HG03558 (cell line): Measurements from ENCODE around the gene MTMR12.
"Not testable (repeated sequence)": the region's sequence is repeated elsewhere in the genome, so short reads cannot be mapped to it uniquely, and the experiment has no call there.

Experiments used
- ATAC-seq: cut with Tn5 transposase; IDR thresholded peaks from one replicate; pipeline ENCODE4 v1.9.1; 2021; ENCODE audit warnings: moderate number of reproducible peaks; ENCODE audit not compliant: unreplicated experiment; ENCODE audit errors: extremely low read depth

Gene MTMR12

DNA sequence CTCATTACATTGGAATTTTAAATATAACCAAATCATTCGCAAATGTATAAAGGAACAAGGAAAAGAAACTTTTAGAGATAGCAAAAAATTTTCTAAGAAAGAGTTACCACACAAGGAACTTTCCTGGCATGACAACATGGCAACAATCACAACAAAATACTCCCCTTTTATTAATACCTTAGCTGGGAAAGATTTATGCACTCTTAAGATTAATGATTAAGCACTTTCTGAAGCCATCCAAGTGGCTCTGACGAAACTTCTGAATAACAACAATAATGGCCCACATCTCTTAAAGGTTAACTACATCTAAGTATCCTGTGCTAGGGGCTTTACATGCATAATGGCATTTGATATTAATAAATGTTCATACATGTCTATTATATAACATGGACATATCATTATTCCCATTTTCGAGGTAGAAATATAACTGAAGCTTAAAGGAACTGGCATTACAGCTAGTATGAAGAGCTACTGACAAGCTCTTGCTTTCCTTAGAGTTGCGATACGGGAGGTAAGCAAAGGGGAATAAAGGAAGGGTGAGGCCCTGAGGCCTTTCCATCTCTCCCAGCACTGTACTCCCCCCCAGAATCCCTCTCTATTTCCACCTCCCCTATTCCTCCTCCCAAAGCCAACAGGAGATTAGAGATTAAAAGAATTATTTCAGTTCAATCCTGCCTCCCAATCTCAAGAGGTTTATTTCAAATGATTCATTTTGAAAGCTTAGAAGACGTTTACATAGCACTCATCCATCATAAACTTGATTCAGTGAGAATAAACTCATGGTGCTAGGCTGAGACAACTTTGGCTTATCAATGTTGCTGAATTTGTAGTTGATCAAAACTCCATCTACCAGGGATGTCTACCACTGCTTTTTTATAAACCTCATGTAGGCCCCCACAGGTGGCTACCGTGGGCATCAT lies 9.6 kb downstream of the MTMR12 start:
- no peak for ATAC-seq

DNA sequence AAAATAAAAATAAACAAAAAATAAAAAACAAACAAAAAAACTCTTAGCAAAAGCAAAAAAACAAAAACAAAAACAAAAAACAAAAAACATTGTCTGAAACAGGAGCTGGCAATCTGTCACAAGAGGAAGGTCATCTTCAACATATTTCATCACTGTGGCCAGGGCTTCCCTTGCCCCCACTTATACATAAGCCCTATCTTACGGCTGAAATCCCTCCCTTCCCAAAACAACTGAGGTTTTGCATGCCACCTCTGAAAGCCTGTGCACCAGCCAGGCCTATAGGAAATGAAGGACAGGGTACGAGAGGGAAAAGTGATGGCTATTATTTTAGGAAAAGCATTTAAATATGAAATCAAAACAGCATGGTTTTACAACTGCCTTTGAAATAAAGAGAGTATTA lies 10.8 kb downstream of the MTMR12 start:
- ATAC-seq: no peak

DNA sequence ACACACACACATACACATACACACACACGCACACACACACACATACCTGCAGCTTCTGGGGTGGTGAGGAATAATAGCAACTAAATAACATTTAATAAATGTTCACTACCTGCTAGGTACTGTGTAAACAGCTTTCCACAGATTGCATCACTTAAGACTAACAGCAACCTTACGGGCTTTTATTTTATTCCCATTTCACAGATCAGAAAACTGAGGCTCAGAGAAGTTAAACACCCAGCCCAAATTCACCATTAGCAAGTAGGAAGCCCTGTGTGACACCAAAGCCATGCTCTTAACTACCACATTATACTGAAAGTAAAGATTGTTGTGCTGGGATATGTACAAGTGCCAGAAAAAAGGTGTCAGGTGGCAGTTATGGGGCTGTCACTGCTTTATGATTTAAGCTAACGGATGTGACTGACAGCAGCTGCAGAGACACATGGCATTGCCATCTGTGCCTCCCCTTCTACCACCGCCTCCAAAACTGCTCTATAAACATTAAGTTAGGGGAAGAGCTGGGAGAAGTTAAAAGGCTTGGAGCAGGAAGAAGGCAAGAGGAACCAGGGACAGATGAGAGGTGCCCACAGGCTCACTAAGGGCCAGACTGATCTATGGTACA lies 13.6 kb downstream of the MTMR12 start:
- no peak for ATAC-seq

DNA sequence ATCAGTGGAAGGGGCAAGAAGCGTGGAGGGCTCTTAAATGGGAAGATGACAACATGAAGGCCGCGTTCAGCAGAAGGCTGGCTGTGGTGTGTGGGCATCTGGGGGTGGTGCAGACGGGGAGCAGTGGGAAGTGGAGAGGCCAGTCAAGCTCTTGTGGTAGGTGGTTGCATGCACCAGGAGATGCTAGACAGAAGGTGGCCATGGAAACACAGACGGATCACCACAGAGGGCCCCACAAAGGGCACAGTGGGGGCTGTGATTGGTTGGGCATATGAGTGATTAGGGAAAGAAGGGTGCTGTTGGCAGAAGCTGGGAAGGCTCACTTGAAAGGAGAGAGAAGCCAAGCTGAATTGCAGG lies 14.7 kb downstream of the MTMR12 start:
- ATAC-seq: peak; percentile 62

DNA sequence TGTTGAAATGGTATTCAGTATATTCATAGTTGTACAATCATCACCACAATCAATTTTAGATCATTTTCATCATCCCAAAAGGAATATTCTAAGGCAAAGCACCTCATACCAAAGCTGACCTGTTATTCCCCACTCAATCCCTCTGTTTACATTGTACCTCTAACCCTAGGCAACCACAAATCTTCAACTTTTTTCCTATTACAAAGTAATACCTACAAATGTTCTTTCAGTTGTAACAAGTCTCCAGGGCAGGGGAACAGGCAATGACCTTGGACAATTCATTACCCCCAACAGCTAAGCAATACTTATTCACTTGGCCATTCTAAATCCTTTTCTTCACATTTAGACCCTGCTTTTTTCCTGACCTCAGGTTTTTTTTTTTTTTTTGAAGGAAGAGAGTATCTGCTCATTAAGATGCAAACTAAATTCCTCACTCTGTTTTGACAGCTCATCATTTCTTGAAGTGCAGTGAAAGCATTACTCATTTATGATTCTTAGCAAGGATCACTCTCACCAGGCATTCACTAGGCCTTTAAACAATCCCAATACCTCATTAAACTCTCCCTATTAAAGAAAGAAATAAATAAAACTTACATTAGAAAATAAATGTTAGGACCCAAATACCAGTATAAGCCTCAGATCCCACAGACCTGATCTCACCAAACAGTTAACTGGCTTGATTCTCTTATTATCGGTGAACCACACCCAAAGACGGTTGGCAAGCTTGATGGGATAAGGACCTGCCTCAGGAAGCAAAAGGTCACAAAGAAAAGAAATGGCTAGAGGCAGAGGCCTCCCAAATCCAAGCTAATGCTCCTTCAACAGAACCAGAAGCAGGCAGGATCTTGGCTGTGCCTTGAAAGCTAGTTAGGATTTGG lies 15.3 kb downstream of the MTMR12 start:
- ATAC-seq: no peak

DNA sequence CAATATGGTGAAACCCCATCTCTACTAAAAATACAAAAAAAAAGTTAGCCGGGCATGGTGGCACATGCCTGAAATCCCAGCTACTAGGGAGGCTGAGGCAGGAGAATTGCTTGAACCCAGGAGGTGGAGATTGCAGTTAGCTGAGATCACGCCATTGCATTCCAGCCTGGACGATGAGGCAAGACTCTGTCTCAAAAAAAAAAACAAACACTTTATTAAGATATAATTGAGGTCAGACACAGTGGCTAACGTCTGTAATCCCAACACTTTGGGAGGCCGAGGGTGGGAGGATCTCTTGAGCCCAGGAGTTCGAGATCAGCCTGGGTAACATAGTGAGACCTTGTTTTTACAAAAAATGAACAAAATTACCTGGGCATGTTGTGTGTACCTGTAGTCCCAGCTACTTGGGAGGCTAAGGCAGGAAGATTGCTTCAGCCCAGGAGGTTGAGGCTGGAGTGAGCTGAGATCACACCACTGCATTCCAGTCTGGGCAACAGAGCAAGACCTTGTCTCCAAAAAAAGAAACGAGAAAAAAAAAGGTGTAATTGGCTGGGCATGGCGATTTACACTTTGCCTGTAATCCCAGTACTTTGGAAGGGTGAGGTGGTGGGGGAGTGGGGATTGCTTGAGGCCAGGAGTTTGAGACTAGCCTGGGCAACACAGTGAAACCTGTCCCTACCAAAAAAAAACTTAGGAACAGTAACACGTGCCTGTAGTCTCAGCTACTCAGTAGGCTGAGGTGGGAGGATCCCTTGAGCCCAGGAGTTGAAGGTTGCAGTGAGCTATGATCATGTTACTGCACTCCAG lies 16.6 kb downstream of the MTMR12 start:
- not testable (repeated sequence) for ATAC-seq

DNA sequence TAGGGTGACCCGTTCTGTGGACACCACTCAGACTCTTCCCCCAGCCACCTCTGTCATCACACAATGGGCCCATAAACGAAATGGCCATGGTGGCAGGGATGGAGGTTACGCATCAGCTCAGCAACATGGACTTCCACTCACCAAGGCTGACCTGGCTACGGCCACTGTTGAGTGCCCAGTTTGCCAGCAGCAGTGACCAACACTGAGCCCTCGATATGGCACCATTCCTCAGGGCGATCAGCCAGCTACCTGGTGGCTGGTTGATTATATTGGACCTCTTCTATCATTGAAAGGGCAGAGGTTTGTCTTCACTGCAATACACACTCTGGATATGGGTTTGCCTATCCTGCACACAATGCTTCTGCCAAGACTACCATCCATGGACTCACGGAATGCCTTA lies 21.1 kb downstream of the MTMR12 start:
- no peak for ATAC-seq

DNA sequence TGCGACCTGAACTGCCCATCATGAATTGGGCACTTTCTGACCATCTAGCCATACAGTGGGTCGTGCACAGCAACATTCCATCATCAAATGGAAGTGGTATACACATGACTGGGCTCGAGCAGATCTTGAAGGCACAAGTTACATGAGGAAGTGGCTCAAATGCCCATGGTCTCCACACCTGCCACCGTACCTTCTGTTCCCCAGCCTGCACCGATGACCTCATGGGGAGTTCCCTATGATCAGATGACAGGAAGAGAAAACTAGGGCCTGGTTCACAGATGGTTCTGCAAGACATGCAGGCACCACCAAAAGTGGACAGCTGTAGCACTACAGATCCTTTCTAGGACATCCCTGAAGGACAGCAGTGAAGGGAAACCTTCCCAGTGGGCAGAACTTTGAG lies 21.8 kb downstream of the MTMR12 start:
- ATAC-seq: no peak

DNA sequence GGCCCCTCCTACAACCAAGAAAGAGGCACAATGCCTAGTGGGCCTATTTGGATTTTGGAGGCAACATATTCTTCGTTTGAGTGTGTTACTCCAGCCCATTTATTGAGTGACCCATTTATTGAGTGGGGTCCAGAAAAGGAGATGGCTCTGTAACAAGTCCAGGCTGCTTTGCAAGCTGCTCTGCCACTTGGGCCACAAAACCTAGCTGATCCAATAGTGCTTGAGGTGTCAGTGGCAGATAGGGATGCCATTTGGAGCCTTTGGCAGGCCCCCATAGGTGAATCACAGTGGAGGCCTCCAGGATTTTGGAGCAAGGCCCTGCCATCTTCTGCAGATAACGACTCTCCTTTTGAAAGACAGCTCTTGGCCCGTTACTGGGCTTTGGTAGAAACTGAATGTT lies 22.2 kb downstream of the MTMR12 start:
- not testable (repeated sequence) for ATAC-seq

DNA sequence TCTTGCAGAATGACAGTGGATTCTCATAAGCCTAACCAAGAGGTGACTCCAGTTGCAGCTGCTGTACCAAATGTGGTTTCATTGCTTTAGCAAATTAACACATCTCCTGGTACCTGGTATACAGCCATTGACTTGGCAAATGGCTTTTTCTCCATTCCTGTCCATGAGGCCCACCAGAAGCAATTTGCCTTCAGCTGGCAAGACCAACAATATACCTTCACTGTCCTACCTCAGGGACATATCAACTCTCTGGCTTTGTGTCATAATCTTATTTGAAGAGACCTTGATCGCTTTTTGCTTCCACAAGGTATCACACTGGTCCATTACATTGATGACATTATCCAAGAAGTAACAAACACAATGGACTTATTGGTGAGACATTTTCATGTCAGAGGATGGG lies 22.8 kb downstream of the MTMR12 start:
- not testable (repeated sequence) for ATAC-seq

DNA sequence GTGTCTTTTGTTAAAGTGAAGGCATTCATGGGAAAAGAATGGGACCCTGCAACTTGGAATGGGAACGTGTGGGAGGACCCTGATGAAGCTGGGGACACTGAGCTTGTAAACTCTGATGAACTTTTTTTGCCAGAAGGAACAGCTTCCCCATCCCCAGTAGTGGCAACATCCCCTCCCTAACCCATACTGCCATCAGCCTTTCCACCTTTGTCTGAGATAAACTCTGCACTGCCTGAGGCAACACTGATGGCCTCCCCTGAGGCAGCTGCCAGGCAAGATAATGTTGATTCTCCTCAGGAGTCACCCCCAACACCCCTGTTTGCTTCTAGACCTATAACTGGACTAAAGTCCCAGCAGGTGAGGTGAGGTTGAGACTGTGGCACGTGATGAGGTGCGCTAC lies 24.6 kb downstream of the MTMR12 start:
- ATAC-seq: not testable (repeated sequence)

DNA sequence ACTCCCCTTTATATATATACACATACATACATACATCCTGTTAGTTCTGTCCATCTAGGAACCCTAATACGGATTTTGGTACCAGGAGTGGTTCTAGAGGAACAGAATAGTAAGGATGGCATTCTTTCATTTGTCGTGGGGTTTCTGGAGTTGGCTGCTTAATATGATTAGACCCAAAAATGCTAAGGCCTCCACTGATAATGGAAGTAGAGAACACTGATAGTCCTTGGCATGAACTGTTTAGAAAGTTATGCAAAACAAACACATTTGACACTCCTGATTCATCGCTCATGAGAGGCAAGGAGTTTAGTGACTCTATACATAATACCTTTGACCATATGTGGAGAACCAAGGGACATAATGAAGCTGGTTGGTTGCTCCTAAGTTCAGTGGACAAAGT lies 25.2 kb downstream of the MTMR12 start:
- ATAC-seq: not testable (repeated sequence)

DNA sequence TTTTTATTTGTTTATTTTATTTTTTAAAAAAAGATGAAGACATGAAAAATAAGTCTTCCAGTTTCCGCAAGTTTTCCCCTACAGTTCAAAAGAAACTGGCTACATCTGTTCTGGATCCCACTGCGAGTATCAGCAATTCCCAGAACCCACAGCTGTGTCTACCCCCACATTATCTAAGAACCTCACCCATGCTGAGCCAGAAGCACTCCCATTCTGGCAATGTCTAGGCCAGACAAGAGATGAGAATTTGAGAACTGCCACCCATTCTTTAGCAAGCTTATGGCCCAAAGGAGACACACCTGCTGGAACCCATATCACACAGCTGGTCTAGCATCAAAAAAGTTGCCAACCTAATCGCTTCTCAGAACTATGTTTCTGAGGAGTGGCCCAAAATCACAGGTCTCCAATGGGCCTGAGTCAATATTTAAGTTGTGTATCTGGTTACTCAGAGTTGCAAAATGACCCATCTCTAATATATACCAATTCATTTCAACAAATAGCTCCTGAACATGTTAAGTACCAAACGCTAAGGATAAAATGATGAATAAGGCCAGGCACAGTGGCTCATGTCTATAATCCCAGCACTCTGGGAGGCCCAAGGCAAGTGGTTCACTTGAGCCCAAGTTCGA lies 27.1 kb downstream of the MTMR12 start:
- no peak for ATAC-seq

DNA sequence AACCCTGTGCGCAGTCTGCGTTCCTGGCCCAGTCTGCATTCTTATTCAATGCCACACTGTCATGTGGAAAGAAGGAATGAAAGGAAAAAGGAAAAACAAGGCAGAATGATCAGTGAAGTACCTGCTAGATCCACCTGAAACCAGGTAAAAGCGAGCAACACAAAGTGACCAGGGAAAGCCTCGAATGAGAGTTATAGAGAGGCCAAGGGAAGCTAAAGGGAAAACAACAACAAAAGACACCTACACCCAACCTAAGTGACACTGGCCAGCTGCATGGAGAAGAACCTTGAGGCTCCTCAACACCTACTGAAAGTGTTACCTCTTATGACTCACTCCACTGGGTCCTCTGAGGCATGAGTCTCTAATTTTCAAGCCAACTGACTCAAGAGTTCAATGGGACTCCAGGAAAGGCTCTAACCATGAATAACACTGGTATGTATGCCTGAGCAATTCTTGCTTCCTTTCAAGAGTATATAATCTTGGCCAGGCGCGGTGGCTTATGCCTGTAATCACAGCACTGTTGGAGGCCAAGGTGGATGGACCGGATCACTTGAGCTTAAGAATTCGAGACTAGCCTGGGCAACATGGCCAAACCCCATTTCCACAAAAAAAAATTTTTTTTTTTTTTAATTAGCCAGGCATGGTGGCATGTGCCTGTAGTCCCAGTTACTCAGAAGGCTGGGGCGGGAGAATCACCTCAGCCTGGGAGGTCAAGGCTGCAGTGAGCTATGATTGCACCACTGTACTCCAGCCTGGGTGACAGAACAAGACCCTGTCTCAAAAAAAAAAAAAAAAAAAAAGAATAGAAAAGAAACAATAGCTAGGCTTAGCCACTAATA lies 29.0 kb downstream of the MTMR12 start:
- no peak for ATAC-seq

DNA sequence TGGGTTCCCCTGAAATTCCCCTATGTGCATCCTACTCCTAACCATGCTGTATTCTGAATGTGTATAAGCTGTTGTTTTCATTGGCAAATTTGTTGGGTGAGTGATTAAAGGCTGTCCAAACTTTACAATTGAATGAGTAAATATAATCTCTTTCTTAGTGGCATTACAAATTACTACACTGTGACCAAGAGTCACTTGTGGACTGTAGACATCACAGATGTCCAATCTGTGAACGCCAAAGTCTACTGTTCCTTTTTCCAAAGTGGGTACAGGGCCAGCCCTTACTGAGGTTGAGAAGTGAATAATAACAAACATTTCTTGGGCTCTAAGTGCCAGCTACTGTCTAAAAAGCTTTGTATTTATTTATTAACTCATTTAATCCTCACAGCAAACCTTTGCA lies 29.7 kb downstream of the MTMR12 start:
- ATAC-seq: no peak

DNA sequence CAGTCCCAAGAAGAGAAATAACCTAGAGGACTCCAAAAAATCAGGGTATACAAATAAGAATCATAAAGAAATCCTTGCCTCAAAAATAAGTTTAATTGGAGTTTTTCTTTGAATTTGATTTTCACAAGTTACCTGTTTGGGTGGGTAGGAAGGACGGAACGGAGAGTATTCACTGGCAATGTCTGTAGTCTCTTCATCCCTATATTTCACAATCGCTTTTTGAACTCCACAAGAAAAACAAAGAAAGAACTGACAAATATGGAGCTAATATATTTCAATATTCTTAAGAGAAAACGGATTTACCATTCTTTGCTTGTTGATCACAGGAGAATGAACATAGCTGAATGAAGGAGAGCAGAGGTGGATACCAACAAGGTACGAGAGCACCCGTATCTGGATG lies 30.1 kb downstream of the MTMR12 start:
- no peak for ATAC-seq

DNA sequence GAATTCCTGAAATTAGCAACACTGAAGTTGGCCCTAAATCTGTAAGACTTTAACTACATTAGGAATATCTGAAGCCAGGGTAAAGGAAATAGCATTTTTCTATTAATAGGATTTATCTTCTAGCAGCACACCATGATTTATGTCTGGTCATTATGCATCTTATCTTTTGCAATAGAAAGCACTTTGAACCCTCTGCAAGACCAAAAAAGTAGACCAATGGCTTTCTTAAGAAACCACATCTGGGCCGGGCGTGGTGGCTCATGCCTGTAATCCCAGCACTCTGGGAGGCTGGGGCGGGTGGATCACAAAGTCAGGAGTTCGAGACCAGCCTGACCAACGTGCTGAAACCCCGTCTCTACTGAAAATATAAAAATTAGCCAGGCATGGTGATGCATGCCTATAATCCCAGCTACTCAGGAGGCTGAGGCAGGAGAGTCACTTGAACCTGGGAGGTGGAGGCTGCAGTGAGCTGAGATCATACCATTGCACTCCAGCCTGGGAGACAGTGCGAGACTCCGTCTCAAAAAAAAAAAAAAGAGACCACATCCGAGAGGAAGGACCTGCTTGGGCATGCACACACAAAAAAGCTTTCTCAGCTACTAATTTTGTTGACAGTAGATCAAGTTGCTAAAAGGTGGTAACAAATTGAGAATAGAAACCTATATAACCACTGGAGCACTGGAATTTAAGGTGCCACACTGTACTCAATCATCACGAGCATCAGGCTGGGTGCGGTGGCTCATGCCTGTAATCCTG lies 31.2 kb downstream of the MTMR12 start:
- not testable (repeated sequence) for ATAC-seq

DNA sequence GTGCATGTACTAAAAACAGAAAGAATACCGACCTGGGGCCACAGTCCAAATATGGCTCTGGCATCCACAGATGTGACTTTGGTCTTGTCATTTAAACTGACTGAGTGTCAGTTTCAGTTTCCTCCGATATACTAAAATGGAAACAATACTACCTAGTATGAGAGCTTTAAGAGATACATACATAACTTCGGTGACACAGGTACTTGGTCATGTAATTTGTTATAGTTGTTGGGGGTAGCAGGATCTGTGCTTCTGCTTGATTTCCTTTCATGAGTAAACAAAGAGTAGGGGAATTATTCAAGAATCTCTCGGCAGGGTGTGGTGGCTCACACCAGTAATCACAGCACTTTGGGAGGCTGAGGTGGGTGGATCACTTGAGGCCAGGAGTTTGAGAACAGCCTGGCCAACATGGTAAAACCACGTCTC lies 32.1 kb downstream of the MTMR12 start:
- peak; percentile 72 for ATAC-seq
